ENCODE measurements around the gene ARHGAP42. TPM values are rescaled to one million over a fixed set of nuclear protein-coding genes. Genes with fewer than 3 reads are reported as not detected.

Gene ARHGAP42
- total RNA-seq, 1 experiment from 2014 or later, result 39.1 TPM

DNA sequence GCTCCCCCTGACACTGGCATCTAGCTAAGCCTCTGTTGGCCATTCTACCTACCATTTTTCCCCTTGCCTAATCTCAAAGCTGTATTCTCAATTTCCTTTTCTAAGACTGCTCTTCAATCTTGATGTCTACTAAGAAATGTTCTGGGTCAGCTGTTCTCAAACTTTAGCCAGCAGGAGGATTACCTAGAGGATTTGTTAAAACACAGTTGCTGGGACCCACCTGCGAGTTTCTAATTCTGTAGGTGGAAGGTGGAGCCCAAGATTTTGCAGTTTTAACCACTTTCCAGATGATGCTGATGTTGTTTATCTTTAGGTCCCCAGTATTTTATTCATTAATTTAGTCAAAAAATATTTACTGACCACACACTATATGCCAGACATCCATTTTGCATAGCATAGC, 9.3 kb upstream of the ARHGAP42 start:
- Histone ChIP-seq H2BK15ac (ENCODE audit: low read depth, low read length) (no peak overlapping the region), H2BK12ac (ENCODE audit: insufficient read length, low read depth, low read length) (peak overlapping the region; percentile 99), H4K8ac (replicated peaks; ENCODE audit: insufficient read length, low read depth, low read length) (no peak overlapping the region), H2AK5ac (ENCODE audit: insufficient read length, low read length) (no peak overlapping the region), H3K4me1 (ENCODE audit: insufficient read depth, low read length) (peaks cover 3% of the 10 kb centered on the region), H4K5ac (ENCODE audit: insufficient read length, low read depth, low read length) (no peak overlapping the region), H3K79me2 (ENCODE audit: insufficient read depth, low read length) (no peaks in the 10 kb centered on the region; the same call in 1 of the 2 replicates), H3K27me3 (ENCODE audit: insufficient read depth, low read length) (no peaks in the 10 kb centered on the region), H3K79me1 (ENCODE audit: insufficient read depth, low read depth, low read length, poor library complexity, severe bottlenecking) (no peaks in the 10 kb centered on the region), H3K4ac (ENCODE audit: low read depth, low read length) (no peak overlapping the region), H2BK120ac (ENCODE audit: low read depth, low read length, poor library complexity, severe bottlenecking) (no peak overlapping the region), H2BK5ac (ENCODE audit: insufficient read length, low read length) (no peak overlapping the region), H3K9me3 (ENCODE audit: control insufficient read depth, low read depth, low read length) (no peaks in the 10 kb centered on the region), H3K9ac (ENCODE audit: extremely low read depth, insufficient read length, low read length) (no peak overlapping the region), H3T11ph (ENCODE audit: low read length) (no peak overlapping the region), H3K56ac (ENCODE audit: insufficient read length, low read depth, low read length) (no peak overlapping the region), H3K14ac (ENCODE audit: insufficient read depth, low read length) (no peak overlapping the region), H4K91ac (ENCODE audit: insufficient read length, low read depth, low read length) (no peak overlapping the region), H2BK20ac (ENCODE audit: low read depth, low read length, poor library complexity, severe bottlenecking) (no peak overlapping the region), H3K27ac (ENCODE audit: insufficient read length, low read depth, low read length) (no peak overlapping the region), H3K4me2 (ENCODE audit: insufficient read depth, insufficient read length, low read length) (no peak overlapping the region), H3K23me2 (ENCODE audit: insufficient read length, low read depth, low read length, poor library complexity, severe bottlenecking) (no peaks in the 10 kb centered on the region), H3K23ac (ENCODE audit: insufficient read length, low read depth, low read length) (no peak overlapping the region), H4K20me1 (ENCODE audit: control insufficient read depth, insufficient read depth, insufficient read length) (no peaks in the 10 kb centered on the region), H3K18ac (ENCODE audit: insufficient read length, low read depth, low read length) (peak overlapping the region; percentile 63), H2AFZ (ENCODE audit: low read length) (no peak overlapping the region)
- Mint-ChIP-seq H3K36me3 (ENCODE audit: insufficient read depth in 1 of 3, low read depth in 3 of 3) (no peaks in the 10 kb centered on the region; a peak in 1 of 7 replicates), H3K27ac (peak overlapping the region; percentile 19 to 61 (median 39); a peak in 4 of 7 replicates), H3K4me3 (no peak overlapping the region), H3K4me1 (peaks cover 29 to 33% of the 10 kb centered on the region in 2 experiments), H3K9me3 (no peaks in the 10 kb centered on the region), H3K27me3 (ENCODE audit: low read depth) (no peaks in the 10 kb centered on the region)
- no peak for DNase-seq
- no CpG with 5 or more reads among the region's 1 CpG for WGBS (ENCODE audit: extremely low coverage, insufficient read length, low lambda C conversion rate)
- TF ChIP-seq, protein P1, sequence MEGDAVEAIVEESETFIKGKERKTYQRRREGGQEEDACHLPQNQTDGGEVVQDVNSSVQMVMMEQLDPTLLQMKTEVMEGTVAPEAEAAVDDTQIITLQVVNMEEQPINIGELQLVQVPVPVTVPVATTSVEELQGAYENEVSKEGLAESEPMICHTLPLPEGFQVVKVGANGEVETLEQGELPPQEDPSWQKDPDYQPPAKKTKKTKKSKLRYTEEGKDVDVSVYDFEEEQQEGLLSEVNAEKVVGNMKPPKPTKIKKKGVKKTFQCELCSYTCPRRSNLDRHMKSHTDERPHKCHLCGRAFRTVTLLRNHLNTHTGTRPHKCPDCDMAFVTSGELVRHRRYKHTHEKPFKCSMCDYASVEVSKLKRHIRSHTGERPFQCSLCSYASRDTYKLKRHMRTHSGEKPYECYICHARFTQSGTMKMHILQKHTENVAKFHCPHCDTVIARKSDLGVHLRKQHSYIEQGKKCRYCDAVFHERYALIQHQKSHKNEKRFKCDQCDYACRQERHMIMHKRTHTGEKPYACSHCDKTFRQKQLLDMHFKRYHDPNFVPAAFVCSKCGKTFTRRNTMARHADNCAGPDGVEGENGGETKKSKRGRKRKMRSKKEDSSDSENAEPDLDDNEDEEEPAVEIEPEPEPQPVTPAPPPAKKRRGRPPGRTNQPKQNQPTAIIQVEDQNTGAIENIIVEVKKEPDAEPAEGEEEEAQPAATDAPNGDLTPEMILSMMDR (conservative IDR thresholded peaks at IDR 0.05), result peak; percentile 38; the same call in 2 of the 3 replicates

Measured in H9 (cell line).